ENCODE measurements around the gene EFNB2.

Gene EFNB2

GRCh38 chr13:106525865-106526264, 9.6 kb downstream of the EFNB2 start:
- no peak for DNase-seq (ENCODE audit: low read depth in 2 of 2)

- no peak for DNase-seq (ENCODE audit: low read depth in 2 of 2)
Measured at GRCh38 chr13:106524108-106524507, 11.4 kb downstream of the EFNB2 start.

- DNase-seq (ENCODE audit: low read depth in 2 of 2): no peak
Measured at GRCh38 chr13:106523576-106523975, 11.9 kb downstream of the EFNB2 start.

- no peak for DNase-seq (ENCODE audit: low read depth in 2 of 2)
Measured at GRCh38 chr13:106522898-106523525, 12.4 kb downstream of the EFNB2 start.

GRCh38 chr13:106522112-106522705, 13.3 kb downstream of the EFNB2 start:
- DNase-seq (ENCODE audit: low read depth in 2 of 2): no peak

- DNase-seq (ENCODE audit: low read depth in 2 of 2): no peak
Measured at GRCh38 chr13:106521095-106521799, 14.2 kb downstream of the EFNB2 start.

- DNase-seq (ENCODE audit: low read depth in 2 of 2): no peak
Measured at GRCh38 chr13:106520251-106521054, 15.0 kb downstream of the EFNB2 start.

- no peak for DNase-seq (ENCODE audit: low read depth in 2 of 2)
Measured at GRCh38 chr13:106518512-106518911, 16.9 kb downstream of the EFNB2 start.

GRCh38 chr13:106517109-106517847, 18.2 kb downstream of the EFNB2 start:
- no peak for DNase-seq (ENCODE audit: low read depth in 2 of 2)

GRCh38 chr13:106515635-106516254, 19.7 kb downstream of the EFNB2 start:
- no peak for DNase-seq (ENCODE audit: low read depth in 2 of 2)

GRCh38 chr13:106514928-106515634, 20.4 kb downstream of the EFNB2 start:
- DNase-seq (ENCODE audit: low read depth in 2 of 2): no peak

- DNase-seq (ENCODE audit: low read depth in 2 of 2): no peak
Measured at GRCh38 chr13:106513025-106513983, 22.2 kb downstream of the EFNB2 start.

- no peak for DNase-seq (ENCODE audit: low read depth in 2 of 2)
Measured at GRCh38 chr13:106507560-106508274, 27.7 kb downstream of the EFNB2 start.

- DNase-seq (ENCODE audit: low read depth in 2 of 2): no peak
Measured at GRCh38 chr13:106506286-106506685, 29.2 kb downstream of the EFNB2 start.

- no peak for DNase-seq (ENCODE audit: low read depth in 2 of 2)
Measured at GRCh38 chr13:106505732-106506131, 29.7 kb downstream of the EFNB2 start.

GRCh38 chr13:106505295-106505694, 30.2 kb downstream of the EFNB2 start:
- DNase-seq (ENCODE audit: low read depth in 2 of 2): no peak

GRCh38 chr13:106503730-106504453, 31.6 kb downstream of the EFNB2 start:
- DNase-seq (ENCODE audit: low read depth in 2 of 2): no peak

- DNase-seq (ENCODE audit: low read depth in 2 of 2): no peak
Measured at GRCh38 chr13:106503272-106503671, 32.2 kb downstream of the EFNB2 start.
